GM12878 (cell line): ENCODE results near the gene TRAF7.

ENCODE experiments used
- CREB1 ChIP-seq: IDR thresholded peaks from 2 replicates; pipeline ENCODE4 v1.6.1; 2012; ENCODE audit warnings: low read depth, mild to moderate bottlenecking, inconsistent platforms
- MYC ChIP-seq: IDR thresholded peaks from 2 replicates; pipeline ENCODE4 v1.6.1; 2011; ENCODE audit warnings: mild to moderate bottlenecking, low read length, moderate library complexity, inconsistent platforms; ENCODE audit not compliant: insufficient read depth, insufficient replicate concordance, insufficient read length, severe bottlenecking
- NBN ChIP-seq: fragments of 450-650 bp; IDR thresholded peaks from 2 replicates; pipeline ENCODE4 v1.6.1; 2016
- SMC3 ChIP-seq: IDR thresholded peaks from 2 replicates; pipeline ENCODE4 v1.6.1; 2011; ENCODE audit warnings: low read length, improper control_type of control experiment, borderline replicate concordance
- SPI1 ChIP-seq: IDR thresholded peaks from 2 replicates; pipeline ENCODE4 v1.6.1; 2011; ENCODE audit warnings: low read depth, mild to moderate bottlenecking, low read length, moderate library complexity, borderline replicate concordance; ENCODE audit not compliant: insufficient read depth

- TF ChIP-seq MYC (no peak), SMC3 (no peak), NBN (no peak), SPI1 (no peak), CREB1 (no peak)
Measured at GRCh38 chr16:2156849-2157224, 1.3 kb downstream of the TRAF7 start.
